Panc1 (cell line): Measurements from ENCODE around the gene TSTD2. TPM values are rescaled to one million over a fixed set of nuclear protein-coding genes. Genes with fewer than 3 reads are reported as not detected.

Source experiments
- ATAC-seq: fragments of 200-7000 bp; cut with Tn5 transposase; 2 replicates; pipeline ENCODE4 v1.9.1; 2020; ENCODE audit warnings: mild to moderate bottlenecking, moderate library complexity
- BruUV-seq: library from RNA; stranded (reverse); fragments of 400-500 nt; replicated peaks from 2 replicates; lab custom pipeline; 2021; lab: Mats Ljungman, UMichigan
- CTCF ChIA-PET: fragments of 300-600 bp; sonication (Branson Sonifier 250); formaldehyde crosslinking; loops from one replicate; lab custom pipeline; 2022; ENCODE audit warnings: antibody characterized with exemption; lab: Charles Lee
- POLR2A ChIA-PET: fragments of 300-600 bp; sonication (Branson Sonifier 250); formaldehyde crosslinking; loops from one replicate; lab custom pipeline; 2022; ENCODE audit warnings: antibody characterized with exemption; lab: Charles Lee
- DNase-seq: peaks from one replicate; pipeline ENCODE4 v3.0.0-alpha.2; 2010; ENCODE audit warnings: low read depth, low spot score
- H3K27ac ChIP-seq: 2 replicates; pipeline ENCODE4 v1.5.1; 2011; ENCODE audit warnings: mild to moderate bottlenecking, low read length, inconsistent platforms
- H3K27me3 ChIP-seq: fragments of 200-500 bp; sonication (Bioruptor generic); 2 replicates; pipeline ENCODE4 v1.6.0; 2014; ENCODE audit warnings: low read length, inconsistent platforms; ENCODE audit not compliant: control insufficient read depth, insufficient read depth
- H3K36me3 ChIP-seq: fragments of 200-500 bp; sonication (Bioruptor generic); 2 replicates; pipeline ENCODE4 v1.5.1; 2014; ENCODE audit warnings: inconsistent platforms, mild to moderate bottlenecking, low read length, moderate library complexity; ENCODE audit not compliant: control insufficient read depth, insufficient read depth
- H3K4me1 ChIP-seq: 2 replicates; pipeline ENCODE4 v1.5.1; 2011; ENCODE audit warnings: inconsistent platforms, mild to moderate bottlenecking, low read length, moderate library complexity; ENCODE audit not compliant: control insufficient read depth, insufficient read depth
- H3K4me3 ChIP-seq, 2 experiments: 2 replicates each; pipeline ENCODE4 v1.5.1; 2011 to 2012; ENCODE audit warnings: low read depth in 2 of 2, low read length in 2 of 2, mild to moderate bottlenecking in 2 of 2, inconsistent platforms in 1 of 2, moderate library complexity in 1 of 2
- H3K9me3 ChIP-seq: fragments of 200-500 bp; sonication (Bioruptor generic); 2 replicates; pipeline ENCODE4 v1.5.1; 2014; ENCODE audit warnings: low read depth, mild to moderate bottlenecking, inconsistent platforms, low read length, moderate library complexity; ENCODE audit not compliant: control insufficient read depth, insufficient read depth
- POLR2AphosphoS5 ChIP-seq: IDR thresholded peaks from 2 replicates; pipeline ENCODE4 v1.6.1; 2012; ENCODE audit warnings: mild to moderate bottlenecking, low read depth, low read length, moderate library complexity
- SIN3A ChIP-seq: IDR thresholded peaks from 2 replicates; pipeline ENCODE4 v1.6.1; 2012; ENCODE audit warnings: low read depth, mild to moderate bottlenecking, low read length, moderate library complexity, borderline replicate concordance; ENCODE audit not compliant: insufficient read depth
- TCF7L2 ChIP-seq: IDR thresholded peaks from 2 replicates; pipeline ENCODE4 v1.6.1; 2011; ENCODE audit warnings: mild to moderate bottlenecking, low read depth, low read length, inconsistent platforms
- in situ Hi-C: cut with HindIII; loops from 2 replicates; pipeline ENCODE4 v1.10.0; 2016; ENCODE audit warnings: low sequenced_read_pairs, low pct_unique_long_range_greater_than_20kb
- intact Hi-C: fragments of 100-400 bp; cut with micrococcal nuclease; formaldehyde crosslinking; loops from one replicate; pipeline ENCODE4 v1.10.0; 2022; ENCODE audit not compliant: unreplicated experiment
- total RNA-seq: library from RNA; stranded (reverse); gene quantifications from one replicate; pipeline ENCODE4 v1.2.1, GENCODE V29; 2021; ENCODE audit not compliant: unreplicated experiment
- TF ChIP-seq, protein P1 (sequence below), 2 experiments: IDR thresholded peaks; 2 replicates each; pipeline ENCODE4 v1.6.1; 2011 to 2012; ENCODE audit warnings: low read depth in 2 of 2, control low read depth in 1 of 2, low read length in 1 of 2, mild to moderate bottlenecking in 1 of 2, moderate library complexity in 1 of 2; ENCODE audit not compliant: insufficient read depth in 1 of 2
- TF ChIP-seq, protein P2 (sequence below): fragments of 450-650 bp; IDR thresholded peaks from 2 replicates; pipeline ENCODE4 v1.5.1; 2017; ENCODE audit warnings: mild to moderate bottlenecking

TSTD2 gene
- total RNA-seq, 1 experiment from 2014 or later, result 10.1 TPM

DNA sequence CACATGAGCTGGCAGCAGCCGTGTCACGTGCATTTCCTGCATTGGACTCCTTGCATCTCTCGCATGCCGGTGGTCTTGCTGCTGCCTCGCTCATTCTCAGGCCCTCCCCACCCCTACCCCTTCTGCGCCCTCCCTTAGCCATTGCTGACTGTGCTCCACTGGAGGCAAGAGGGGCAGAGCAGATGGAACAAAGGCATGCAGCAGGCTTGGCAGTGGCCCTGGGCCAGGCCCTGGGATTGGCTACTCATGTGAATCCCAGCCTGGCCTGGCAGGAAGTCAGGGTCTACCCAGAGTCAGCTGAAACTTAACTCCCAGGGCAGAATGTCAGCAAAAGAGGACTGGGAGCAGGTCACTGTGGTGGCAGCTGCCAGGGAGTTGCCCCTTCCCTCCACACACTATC lies 62.3 kb downstream of the TSTD2 start:
- DNase-seq (no peak), ATAC-seq (no peak)
- no peak overlapping the region for H3K27ac ChIP-seq
- H3K4me1 ChIP-seq, result no peaks in the 10 kb centered on the region
- no peaks in the 10 kb centered on the region for H3K36me3 ChIP-seq
- TF ChIP-seq SIN3A, result no peak
- TF ChIP-seq, protein P1, sequence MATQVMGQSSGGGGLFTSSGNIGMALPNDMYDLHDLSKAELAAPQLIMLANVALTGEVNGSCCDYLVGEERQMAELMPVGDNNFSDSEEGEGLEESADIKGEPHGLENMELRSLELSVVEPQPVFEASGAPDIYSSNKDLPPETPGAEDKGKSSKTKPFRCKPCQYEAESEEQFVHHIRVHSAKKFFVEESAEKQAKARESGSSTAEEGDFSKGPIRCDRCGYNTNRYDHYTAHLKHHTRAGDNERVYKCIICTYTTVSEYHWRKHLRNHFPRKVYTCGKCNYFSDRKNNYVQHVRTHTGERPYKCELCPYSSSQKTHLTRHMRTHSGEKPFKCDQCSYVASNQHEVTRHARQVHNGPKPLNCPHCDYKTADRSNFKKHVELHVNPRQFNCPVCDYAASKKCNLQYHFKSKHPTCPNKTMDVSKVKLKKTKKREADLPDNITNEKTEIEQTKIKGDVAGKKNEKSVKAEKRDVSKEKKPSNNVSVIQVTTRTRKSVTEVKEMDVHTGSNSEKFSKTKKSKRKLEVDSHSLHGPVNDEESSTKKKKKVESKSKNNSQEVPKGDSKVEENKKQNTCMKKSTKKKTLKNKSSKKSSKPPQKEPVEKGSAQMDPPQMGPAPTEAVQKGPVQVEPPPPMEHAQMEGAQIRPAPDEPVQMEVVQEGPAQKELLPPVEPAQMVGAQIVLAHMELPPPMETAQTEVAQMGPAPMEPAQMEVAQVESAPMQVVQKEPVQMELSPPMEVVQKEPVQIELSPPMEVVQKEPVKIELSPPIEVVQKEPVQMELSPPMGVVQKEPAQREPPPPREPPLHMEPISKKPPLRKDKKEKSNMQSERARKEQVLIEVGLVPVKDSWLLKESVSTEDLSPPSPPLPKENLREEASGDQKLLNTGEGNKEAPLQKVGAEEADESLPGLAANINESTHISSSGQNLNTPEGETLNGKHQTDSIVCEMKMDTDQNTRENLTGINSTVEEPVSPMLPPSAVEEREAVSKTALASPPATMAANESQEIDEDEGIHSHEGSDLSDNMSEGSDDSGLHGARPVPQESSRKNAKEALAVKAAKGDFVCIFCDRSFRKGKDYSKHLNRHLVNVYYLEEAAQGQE (IDR thresholded peaks at IDR 0.05; ENCODE audit: insufficient read depth in 1 of 2, low read depth in 2 of 2, low read length in 1 of 2), result no peak
- TF ChIP-seq POLR2AphosphoS5, result no peak
- TF ChIP-seq, protein P2, sequence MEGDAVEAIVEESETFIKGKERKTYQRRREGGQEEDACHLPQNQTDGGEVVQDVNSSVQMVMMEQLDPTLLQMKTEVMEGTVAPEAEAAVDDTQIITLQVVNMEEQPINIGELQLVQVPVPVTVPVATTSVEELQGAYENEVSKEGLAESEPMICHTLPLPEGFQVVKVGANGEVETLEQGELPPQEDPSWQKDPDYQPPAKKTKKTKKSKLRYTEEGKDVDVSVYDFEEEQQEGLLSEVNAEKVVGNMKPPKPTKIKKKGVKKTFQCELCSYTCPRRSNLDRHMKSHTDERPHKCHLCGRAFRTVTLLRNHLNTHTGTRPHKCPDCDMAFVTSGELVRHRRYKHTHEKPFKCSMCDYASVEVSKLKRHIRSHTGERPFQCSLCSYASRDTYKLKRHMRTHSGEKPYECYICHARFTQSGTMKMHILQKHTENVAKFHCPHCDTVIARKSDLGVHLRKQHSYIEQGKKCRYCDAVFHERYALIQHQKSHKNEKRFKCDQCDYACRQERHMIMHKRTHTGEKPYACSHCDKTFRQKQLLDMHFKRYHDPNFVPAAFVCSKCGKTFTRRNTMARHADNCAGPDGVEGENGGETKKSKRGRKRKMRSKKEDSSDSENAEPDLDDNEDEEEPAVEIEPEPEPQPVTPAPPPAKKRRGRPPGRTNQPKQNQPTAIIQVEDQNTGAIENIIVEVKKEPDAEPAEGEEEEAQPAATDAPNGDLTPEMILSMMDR, result no peak
- no peak for TF ChIP-seq TCF7L2
- intact Hi-C loops (no loop called here), in situ Hi-C loops (no loop called here)
- ChIA-PET CTCF (interaction anchor here (0.6 kb wide), 1 partner anchor 485 kb away, joined by 3 read pairs; the partner anchor contains the start of gene NANS), POLR2A (no interaction called here)
- BruUV-seq, result no TSS peak
- H3K4me3 ChIP-seq, result no peak overlapping the region
- H3K9me3 ChIP-seq, result no peaks in the 10 kb centered on the region
- H3K27me3 ChIP-seq, result no peaks in the 10 kb centered on the region

DNA sequence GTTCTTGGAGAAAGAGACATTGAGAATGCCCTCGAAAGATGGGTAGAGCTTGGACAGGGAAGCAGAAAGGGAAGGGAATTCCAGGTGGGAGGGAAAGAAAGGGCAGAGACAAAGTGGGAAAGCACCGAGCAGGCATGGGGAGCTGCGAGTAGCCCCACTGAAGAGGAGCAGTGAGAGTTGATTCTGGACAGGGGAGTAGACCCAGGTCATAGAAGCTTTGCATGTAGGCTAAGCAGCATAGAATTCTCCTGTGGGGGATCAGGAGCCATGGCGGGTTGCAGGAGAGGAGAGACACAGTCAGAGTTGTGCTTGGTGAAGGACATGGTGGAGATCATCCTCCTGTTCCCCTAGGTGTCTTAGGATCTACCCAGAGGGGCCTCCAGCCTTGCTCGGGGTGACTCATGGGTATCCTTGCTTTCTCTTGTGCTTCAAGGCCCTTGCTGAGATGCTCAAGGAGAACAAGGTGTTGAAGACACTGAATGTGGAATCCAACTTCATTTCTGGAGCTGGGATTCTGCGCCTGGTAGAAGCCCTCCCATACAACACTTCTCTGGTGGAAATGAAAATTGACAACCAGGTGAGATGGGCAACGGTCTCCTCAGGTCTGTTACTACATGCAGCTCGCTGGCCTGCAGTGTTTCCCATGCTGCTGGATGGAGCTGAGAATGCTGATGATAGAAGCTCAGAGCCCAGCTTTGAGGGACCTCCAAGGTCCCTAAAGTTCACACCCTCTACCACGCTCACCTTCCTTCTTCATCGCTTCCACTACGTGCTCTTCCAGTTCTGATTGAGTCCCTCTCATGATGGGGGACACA lies 64.5 kb downstream of the TSTD2 start:
- TF ChIP-seq POLR2AphosphoS5 (no peak), TCF7L2 (no peak), SIN3A (no peak)
- TF ChIP-seq, protein P2, result no peak
- TF ChIP-seq, protein P1 (IDR thresholded peaks at IDR 0.05; ENCODE audit: insufficient read depth in 1 of 2, low read depth in 2 of 2, low read length in 1 of 2), result no peak
- no peaks in the 10 kb centered on the region for H3K27me3 ChIP-seq
- no peak for DNase-seq
- no peaks in the 10 kb centered on the region for H3K36me3 ChIP-seq
- intact Hi-C loops (no loop called here), in situ Hi-C loops (no loop called here)
- ChIA-PET CTCF (no interaction called here), POLR2A (no interaction called here)
- no peak overlapping the region for H3K27ac ChIP-seq
- H3K4me3 ChIP-seq, result no peak overlapping the region
- BruUV-seq, result no TSS peak
- no peaks in the 10 kb centered on the region for H3K9me3 ChIP-seq
- ATAC-seq, result no peak
- H3K4me1 ChIP-seq, result 0 out of 2 replicates have a peak, but pooled peaks cover 4% of the 10 kb centered on the region
